ENCODE measurements around the gene TM7SF2. TPM values are rescaled to one million over a fixed set of nuclear protein-coding genes. Genes with fewer than 3 reads are reported as not detected.

Gene TM7SF2
- total RNA-seq, 1 donor from 2014 or later: 25.4 TPM

GRCh38 chr11:65128182-65129145, 16.8 kb downstream of the TM7SF2 start:
- intact Hi-C loops (cut with micrococcal nuclease): no loop called here
- ChIA-PET CTCF (interaction anchor here (1.8 to 8.6 kb wide), 3 partner anchors 11 to 97 kb away, joined by 5 to 54 read pairs (median 28); partner anchors contain the start of genes CAPN1 and ZNHIT2), POLR2A (interaction anchor here (0.7 to 13.5 kb wide), 3 partner anchors 11 to 1231 kb away, joined by 3 to 546 read pairs (median 163); partner anchors contain the start of genes CAPN1, FAU, MRPL49 and TM7SF2)
- Mint-ChIP-seq H3K27me3 (no peaks in the 10 kb centered on the region), H3K4me1 (peaks cover 54% of the 10 kb centered on the region), H3K36me3 (ENCODE audit: low read depth) (peaks cover 92% of the 10 kb centered on the region), H3K4me3 (no peak overlapping the region), H3K9me3 (no peaks in the 10 kb centered on the region), H3K27ac (peak overlapping the region; percentile 12)
- TF ChIP-seq CTCF (IDR thresholded peaks at IDR 0.05): no peak
- ATAC-seq (ENCODE audit: low read depth): no peak
- no peak for DNase-seq

GRCh38 chr11:65129649-65130441, 18.2 kb downstream of the TM7SF2 start:
- intact Hi-C loops (cut with micrococcal nuclease): loop anchor here (5.0 kb wide), 3 partner anchors 202 to 442 kb away; partner anchors contain the start of genes DPF2, FAM89B, SF1 and ZNRD2
- CTCF ChIA-PET: interaction anchor here (0.8 to 8.6 kb wide), 7 partner anchors 9 to 96 kb away, joined by 3 to 54 read pairs (median 13); partner anchors contain the start of genes CAPN1, FAU, MRPL49 and TM7SF2
- Mint-ChIP-seq H3K27me3 (no peaks in the 10 kb centered on the region), H3K9me3 (no peaks in the 10 kb centered on the region), H3K4me3 (peak overlapping the region; percentile 73), H3K27ac (peak overlapping the region; percentile 99), H3K36me3 (ENCODE audit: low read depth) (peaks cover 95% of the 10 kb centered on the region), H3K4me1 (peaks cover 48% of the 10 kb centered on the region)
- TF ChIP-seq CTCF (IDR thresholded peaks at IDR 0.05): no peak
- ATAC-seq (ENCODE audit: low read depth) (peak; percentile 13), DNase-seq (peak; percentile 48)
- POLR2A ChIA-PET: interaction anchor here (1.0 to 13.5 kb wide), 7 partner anchors 13 to 1328 kb away, joined by 3 to 546 read pairs (median 6); partner anchors contain the start of genes CAPN1, FAU, MRPL49 and TM7SF2

GRCh38 chr11:65130631-65131416, 19.2 kb downstream of the TM7SF2 start:
- H3K4me1 Mint-ChIP-seq: peaks cover 56% of the 10 kb centered on the region
- TF ChIP-seq CTCF (IDR thresholded peaks at IDR 0.05): no peak
- ATAC-seq (ENCODE audit: low read depth) (no peak), DNase-seq (no peak)
- H3K27me3 Mint-ChIP-seq: no peaks in the 10 kb centered on the region
- no peaks in the 10 kb centered on the region for H3K9me3 Mint-ChIP-seq
- H3K36me3 Mint-ChIP-seq (ENCODE audit: low read depth): peaks cover 88% of the 10 kb centered on the region
- peak overlapping the region; percentile 74 for H3K4me3 Mint-ChIP-seq
- ChIA-PET POLR2A (interaction anchor here (1.0 to 13.5 kb wide), 14 partner anchors 13 to 1327 kb away, joined by 3 to 546 read pairs (median 6); partner anchors contain the start of genes CAPN1, FAU, MAP4K2 and MRPL49), CTCF (interaction anchor here (1.0 to 8.6 kb wide), 7 partner anchors 10 to 95 kb away, joined by 3 to 54 read pairs (median 13); partner anchors contain the start of genes CAPN1, FAU, MRPL49 and TM7SF2)
- intact Hi-C loops (cut with micrococcal nuclease): loop anchor here (5.0 kb wide), 3 partner anchors 201 to 441 kb away; partner anchors contain the start of genes DPF2, FAM89B, SF1 and ZNRD2
- H3K27ac Mint-ChIP-seq: peak overlapping the region; percentile 99

GRCh38 chr11:65131417-65131776, 19.7 kb downstream of the TM7SF2 start:
- Mint-ChIP-seq H3K36me3 (ENCODE audit: low read depth) (peaks cover 84% of the 10 kb centered on the region), H3K9me3 (no peaks in the 10 kb centered on the region), H3K27ac (peak overlapping the region; percentile 99), H3K27me3 (no peaks in the 10 kb centered on the region), H3K4me3 (peak overlapping the region; percentile 99), H3K4me1 (peaks cover 61% of the 10 kb centered on the region)
- DNase-seq (no peak), ATAC-seq (ENCODE audit: low read depth) (no peak)
- POLR2A ChIA-PET: interaction anchor here (1.0 to 13.5 kb wide), 12 partner anchors 14 to 439 kb away, joined by 3 to 546 read pairs (median 6); partner anchors contain the start of genes CAPN1, FAU, MAP4K2 and MRPL49
- intact Hi-C loops (cut with micrococcal nuclease): loop anchor here (5.0 kb wide), 3 partner anchors 201 to 441 kb away; partner anchors contain the start of genes DPF2, FAM89B, SF1 and ZNRD2
- CTCF ChIA-PET: interaction anchor here (1.0 to 8.6 kb wide), 7 partner anchors 10 to 131 kb away, joined by 3 to 54 read pairs (median 13); partner anchors contain the start of genes CAPN1, FAU, MRPL49 and POLA2
- no peak for TF ChIP-seq CTCF (IDR thresholded peaks at IDR 0.05)

All from activated B cell treated with CpG ODN at 0.5 μM for 24 hours (primary cell).